Measurements from ENCODE around the gene ITPR1.

ITPR1 gene

DNA sequence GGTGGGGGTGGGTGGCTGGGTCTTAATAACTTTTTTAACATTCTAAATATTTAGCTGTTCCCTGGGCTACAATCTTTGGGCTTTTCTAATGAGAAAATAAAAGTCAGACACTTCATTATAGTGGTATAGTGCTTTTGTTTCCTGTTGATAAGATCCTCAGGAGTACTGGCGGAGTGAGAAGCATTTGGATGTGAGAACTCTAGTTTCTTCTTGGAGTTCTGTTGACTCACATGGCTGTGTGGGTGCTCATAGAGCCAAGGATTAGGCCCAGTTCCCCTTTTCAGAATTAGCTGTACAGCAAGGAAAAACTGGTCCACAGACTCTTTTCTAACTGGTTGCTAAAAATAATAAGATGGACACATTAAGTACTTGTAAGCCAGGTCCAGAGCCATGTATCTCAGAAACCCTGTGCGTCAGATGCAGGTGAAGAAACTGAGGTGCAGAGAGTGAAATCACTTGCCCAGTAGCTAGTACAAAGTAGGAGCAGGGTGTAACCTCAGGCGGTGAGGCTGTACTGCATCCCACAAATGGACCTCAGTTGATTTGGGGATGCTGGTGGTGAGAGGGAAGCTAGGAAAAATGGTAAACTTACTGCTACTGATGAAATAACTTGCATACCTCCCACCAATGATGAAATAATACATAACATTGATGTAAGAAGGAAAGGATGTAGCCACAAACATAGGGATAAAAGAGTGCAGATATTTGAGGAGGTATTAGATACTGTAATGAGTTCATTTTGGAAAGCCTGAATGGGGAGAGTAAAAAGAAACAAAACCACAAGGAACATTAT lies 2.3 kb downstream of the ITPR1 start:
- H3K27ac Mint-ChIP-seq = peak overlapping the region; percentile 87
- H3K36me3 Mint-ChIP-seq (ENCODE audit: low read depth) = peaks cover 15% of the 10 kb centered on the region
- H3K4me1 Mint-ChIP-seq (ENCODE audit: low read depth) = peaks cover 49% of the 10 kb centered on the region
- intact Hi-C loops (cut with micrococcal nuclease) = no loop called here
- no peaks in the 10 kb centered on the region for H3K9me3 Mint-ChIP-seq
- peak overlapping the region; percentile 87 for H3K4me3 Mint-ChIP-seq
- peaks cover 4% of the 10 kb centered on the region for H3K27me3 Mint-ChIP-seq

DNA sequence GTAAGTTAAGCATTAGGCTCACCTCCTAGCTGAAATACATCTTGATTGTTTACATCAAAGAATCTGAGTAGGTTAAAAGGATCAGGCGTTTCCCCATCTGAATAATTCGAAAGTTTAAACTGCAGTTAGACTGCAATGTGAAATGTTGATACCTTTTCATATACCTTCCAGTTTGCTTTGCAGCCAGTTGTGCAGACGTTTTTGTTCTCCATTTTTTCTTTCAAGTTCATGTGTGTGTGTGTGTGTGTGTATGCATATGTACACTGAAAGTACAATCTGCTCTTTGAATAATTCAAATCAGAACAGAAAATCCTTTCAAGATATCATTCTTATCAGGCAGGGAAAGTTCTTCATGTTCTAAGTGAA lies 2.9 kb downstream of the ITPR1 start:
- intact Hi-C loops (cut with micrococcal nuclease) = no loop called here
- Mint-ChIP-seq H3K36me3 (ENCODE audit: low read depth) (peaks cover 15% of the 10 kb centered on the region), H3K4me3 (no peak overlapping the region), H3K9me3 (no peaks in the 10 kb centered on the region), H3K4me1 (ENCODE audit: low read depth) (peaks cover 46% of the 10 kb centered on the region), H3K27ac (peak overlapping the region; percentile 87), H3K27me3 (peaks cover 3% of the 10 kb centered on the region)

DNA sequence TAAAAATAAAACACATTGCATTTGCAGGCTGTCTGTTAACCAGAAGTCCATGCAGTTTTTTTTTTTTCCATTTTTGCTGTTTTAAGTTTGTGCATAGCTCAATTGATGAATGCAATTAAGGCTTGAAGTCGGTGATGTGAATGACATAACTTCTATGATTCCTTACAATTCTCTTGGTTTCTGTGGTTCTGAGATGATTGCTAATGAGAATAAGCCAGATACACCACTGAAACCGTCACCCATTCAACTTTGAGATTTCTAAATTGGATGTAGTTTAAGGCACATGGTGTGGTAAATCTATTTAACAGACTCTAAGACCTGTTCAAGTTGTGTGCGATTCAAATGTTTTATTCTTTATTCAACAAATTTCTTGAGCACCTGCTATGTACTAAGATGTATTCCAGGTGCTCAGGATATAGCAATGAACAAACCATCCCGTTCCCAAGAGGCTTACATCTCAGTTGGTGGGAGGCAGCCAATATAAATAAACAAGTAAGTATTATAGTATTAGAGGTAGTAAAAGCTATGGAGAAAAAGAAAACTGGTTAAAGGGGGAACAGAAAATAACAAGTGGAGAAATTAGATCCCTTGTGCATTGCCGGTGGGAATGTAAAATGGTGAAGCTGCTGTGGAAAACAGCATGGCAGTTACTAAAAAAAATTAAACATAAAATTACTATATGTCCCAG lies 4.0 kb downstream of the ITPR1 start:
- Mint-ChIP-seq H3K4me3 (no peak overlapping the region), H3K9me3 (no peaks in the 10 kb centered on the region), H3K27me3 (no peaks in the 10 kb centered on the region), H3K36me3 (ENCODE audit: low read depth) (peaks cover 15% of the 10 kb centered on the region), H3K4me1 (ENCODE audit: low read depth) (peaks cover 43% of the 10 kb centered on the region), H3K27ac (no peak overlapping the region)
- intact Hi-C loops (cut with micrococcal nuclease) = no loop called here

DNA sequence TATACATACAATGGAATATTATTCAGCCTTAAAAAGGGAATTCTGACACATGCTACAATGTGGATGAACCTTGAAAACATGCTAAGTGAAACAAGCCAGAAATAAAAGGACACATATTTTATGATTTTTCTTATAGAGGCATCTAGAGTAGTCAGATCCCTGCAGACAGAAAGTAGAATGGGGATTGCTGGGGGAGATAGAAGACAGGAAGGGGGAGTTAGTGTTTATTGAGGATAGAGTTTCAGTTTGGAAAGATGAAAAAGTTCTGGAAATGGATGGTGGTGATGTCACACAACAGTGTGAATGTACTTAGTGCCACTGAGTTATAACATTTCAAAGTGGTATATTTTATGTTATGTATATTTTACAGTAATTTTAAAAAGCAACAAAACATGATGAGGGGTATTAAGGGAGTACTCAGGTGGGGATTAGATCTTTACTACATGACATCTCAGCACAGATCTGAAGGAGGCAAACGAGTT lies 4.7 kb downstream of the ITPR1 start:
- Mint-ChIP-seq H3K4me3 (no peak overlapping the region), H3K36me3 (ENCODE audit: low read depth) (peaks cover 15% of the 10 kb centered on the region), H3K4me1 (ENCODE audit: low read depth) (peaks cover 46% of the 10 kb centered on the region), H3K27me3 (no peaks in the 10 kb centered on the region), H3K9me3 (no peaks in the 10 kb centered on the region), H3K27ac (no peak overlapping the region)
- intact Hi-C loops (cut with micrococcal nuclease) = no loop called here

DNA sequence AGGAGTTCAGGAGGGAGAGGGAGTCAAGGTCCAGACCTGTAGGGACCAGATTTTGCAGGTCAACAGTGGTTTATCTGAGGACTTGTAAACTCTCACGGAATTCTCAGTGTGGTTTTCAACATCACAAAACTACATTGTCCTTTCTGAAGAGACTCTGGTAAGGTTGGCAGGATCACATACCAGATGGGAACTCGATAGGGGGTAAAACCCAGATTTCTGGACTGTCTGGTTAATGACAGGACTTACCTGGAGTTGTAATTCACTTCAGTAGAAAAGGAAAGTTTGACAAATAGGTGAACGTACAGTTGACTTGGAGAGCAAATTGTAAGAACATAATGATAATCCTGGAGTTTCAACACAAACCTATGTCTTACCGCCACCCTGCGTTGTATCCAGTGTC lies 5.3 kb downstream of the ITPR1 start:
- Mint-ChIP-seq H3K36me3 (ENCODE audit: low read depth) (peaks cover 14% of the 10 kb centered on the region), H3K27ac (no peak overlapping the region), H3K27me3 (no peaks in the 10 kb centered on the region), H3K4me3 (no peak overlapping the region), H3K4me1 (ENCODE audit: low read depth) (peaks cover 52% of the 10 kb centered on the region), H3K9me3 (no peaks in the 10 kb centered on the region)
- intact Hi-C loops (cut with micrococcal nuclease) = no loop called here

DNA sequence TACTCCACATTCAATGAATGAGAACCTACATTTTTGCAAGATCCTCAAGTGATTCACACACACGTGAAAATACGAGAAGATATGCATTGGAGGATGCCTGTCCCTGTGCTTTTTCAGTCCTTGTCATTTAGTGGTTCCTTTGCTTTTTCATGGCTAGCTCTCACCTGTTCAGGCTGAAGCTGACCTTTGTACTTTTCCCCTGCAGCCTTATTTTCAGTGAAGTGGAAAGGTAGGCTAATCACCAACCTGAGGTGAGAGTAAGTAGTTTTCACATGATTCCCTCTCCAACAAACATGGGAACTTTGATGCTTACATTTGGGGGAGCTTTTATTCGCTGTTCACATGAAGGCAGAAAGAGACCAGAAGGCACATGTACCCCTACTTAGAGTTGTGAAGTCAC lies 8.3 kb downstream of the ITPR1 start:
- Mint-ChIP-seq H3K9me3 (no peaks in the 10 kb centered on the region), H3K4me3 (no peak overlapping the region), H3K27me3 (no peaks in the 10 kb centered on the region), H3K36me3 (ENCODE audit: low read depth) (peaks cover 11% of the 10 kb centered on the region), H3K27ac (no peak overlapping the region), H3K4me1 (ENCODE audit: low read depth) (peaks cover 51% of the 10 kb centered on the region)
- intact Hi-C loops (cut with micrococcal nuclease) = no loop called here

DNA sequence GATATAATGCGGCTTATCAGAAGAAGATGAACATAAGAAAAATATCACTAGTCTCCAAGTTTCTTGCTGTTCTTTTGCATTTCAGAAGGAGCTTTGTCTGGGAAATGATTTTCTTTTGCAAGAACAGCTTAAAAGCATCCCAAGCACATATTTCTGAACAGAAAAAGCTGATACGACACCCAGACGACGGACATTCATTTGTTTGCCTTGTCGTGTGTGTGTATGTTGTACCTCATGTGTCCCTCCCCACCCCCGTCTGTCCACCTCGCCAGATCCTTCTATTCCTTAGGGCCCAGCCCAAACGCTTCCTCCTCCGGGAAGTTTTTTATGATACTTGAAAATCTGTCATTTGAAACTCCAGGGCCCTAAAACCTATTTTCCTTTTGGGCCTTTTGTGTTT lies 8.8 kb downstream of the ITPR1 start:
- peaks cover 11% of the 10 kb centered on the region for H3K36me3 Mint-ChIP-seq (ENCODE audit: low read depth)
- H3K27me3 Mint-ChIP-seq = no peaks in the 10 kb centered on the region
- no peaks in the 10 kb centered on the region for H3K9me3 Mint-ChIP-seq
- H3K4me1 Mint-ChIP-seq (ENCODE audit: low read depth) = peaks cover 50% of the 10 kb centered on the region
- H3K4me3 Mint-ChIP-seq = no peak overlapping the region
- intact Hi-C loops (cut with micrococcal nuclease) = no loop called here
- H3K27ac Mint-ChIP-seq = no peak overlapping the region

DNA sequence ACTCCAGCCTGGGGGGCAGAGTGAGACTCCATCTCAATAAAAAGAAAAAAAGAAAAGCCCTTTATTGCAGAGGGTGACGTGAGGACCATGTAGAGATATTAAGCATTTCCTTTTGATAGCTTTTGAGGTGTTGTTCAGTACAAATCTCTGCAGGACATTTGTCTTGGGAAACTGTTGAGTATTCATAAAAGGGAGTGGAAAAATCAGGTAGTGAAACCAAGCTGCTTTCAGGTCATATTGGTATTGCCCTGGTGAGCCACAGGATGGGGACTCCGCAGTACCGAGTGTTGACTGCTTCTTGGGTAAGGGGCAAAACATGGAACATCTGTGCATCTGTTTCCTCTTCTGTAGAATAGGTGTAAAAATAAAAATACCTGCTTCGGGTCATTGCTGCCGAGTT lies 9.9 kb downstream of the ITPR1 start:
- Mint-ChIP-seq H3K9me3 (no peaks in the 10 kb centered on the region), H3K4me3 (no peak overlapping the region), H3K27me3 (no peaks in the 10 kb centered on the region), H3K36me3 (ENCODE audit: low read depth) (peaks cover 5% of the 10 kb centered on the region), H3K4me1 (ENCODE audit: low read depth) (peaks cover 56% of the 10 kb centered on the region), H3K27ac (no peak overlapping the region)
- intact Hi-C loops (cut with micrococcal nuclease) = loop anchor here (1.0 kb wide), 1 partner anchor 14 kb away; no protein-coding TSS in a partner anchor

DNA sequence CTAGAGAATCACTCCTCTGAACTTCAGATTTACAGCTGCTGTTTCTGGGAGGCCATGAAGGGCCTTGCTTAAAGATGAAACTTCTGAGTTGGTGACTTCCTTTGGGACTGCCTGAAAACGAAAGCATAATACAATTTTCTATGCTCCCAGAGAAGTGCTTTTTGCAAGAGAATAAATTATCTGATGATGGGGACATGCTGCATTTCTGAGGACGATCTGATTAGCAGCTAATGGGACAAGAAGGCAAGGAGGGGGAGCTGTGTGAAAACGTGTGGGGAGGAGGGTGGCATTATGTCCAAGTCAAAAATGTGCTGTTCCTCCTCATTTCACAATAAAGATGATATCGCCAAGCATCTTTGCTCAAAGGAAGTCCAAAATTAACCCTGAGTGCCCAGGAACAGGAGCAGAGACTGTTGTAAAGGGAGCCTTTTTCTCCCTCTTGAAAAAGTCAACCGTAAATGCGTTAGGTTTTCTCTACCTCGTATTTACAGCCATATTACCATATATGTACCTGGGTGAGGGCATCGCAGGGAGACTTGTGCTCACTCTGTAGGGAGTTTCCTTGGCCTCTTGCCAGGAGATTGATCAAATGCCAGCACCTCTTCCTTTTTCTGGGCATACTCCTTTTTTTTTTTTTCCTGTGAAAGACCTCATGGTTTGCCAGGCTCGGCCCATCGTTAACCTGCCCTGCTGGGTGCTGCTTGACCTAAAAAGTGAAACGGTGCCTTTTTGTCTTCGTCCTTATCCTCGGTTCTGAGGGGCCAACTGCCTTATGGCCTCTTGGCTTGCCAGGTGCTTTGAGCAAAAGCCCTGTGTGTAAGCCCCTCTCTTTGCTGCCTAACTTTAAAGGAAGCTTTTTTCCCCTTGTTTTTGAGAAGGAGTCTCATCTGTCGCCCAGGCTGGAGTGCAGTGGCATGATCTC lies 11.5 kb downstream of the ITPR1 start:
- H3K27ac Mint-ChIP-seq = peak overlapping the region; percentile 40
- peaks cover 8% of the 10 kb centered on the region for H3K36me3 Mint-ChIP-seq (ENCODE audit: low read depth)
- peaks cover 51% of the 10 kb centered on the region for H3K4me1 Mint-ChIP-seq (ENCODE audit: low read depth)
- intact Hi-C loops (cut with micrococcal nuclease) = loop anchor here (5.0 kb wide), 1 partner anchor 83 kb away; no protein-coding TSS in a partner anchor
- no peaks in the 10 kb centered on the region for H3K27me3 Mint-ChIP-seq
- H3K9me3 Mint-ChIP-seq = no peaks in the 10 kb centered on the region
- peak overlapping the region; percentile 18 for H3K4me3 Mint-ChIP-seq

DNA sequence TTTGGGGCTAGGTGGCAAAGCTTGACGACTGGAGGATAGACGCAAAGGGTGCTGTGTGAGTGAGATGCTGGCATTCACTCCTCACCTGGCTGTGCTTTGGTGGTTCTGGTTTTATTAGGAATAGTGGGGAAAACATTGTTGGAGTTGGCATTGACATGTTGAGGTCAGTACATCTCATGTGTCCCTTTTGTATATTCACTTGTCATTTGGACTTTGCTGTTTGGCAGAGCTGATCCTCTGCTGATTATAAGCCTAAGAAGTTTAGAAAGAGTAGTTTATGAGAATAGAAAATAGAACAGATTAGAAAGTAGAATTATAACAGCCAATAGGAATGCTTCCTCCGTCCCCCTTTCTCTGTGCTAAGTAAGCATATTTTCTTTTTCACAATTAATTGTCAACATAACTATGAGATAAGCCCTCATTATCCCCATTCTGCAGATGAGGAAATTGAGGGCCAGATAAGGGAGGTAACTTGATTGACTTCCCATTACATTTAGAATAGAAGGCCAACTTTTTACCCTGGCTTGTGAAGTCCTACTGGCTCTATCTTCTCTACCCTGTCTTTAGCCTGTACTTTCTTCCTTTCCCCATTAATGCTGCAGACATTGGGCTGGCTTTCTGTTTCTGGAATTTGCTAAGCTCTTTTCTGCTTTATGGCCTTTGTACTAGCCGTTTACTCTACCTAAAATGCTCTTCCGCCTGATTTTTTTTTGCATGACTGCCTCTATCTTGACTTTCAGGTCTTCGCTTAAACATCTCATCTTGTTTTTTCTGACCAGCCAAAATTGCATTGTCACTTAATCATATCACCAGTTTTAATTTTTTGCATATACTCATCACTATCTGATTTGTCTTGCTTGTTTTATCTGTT lies 12.8 kb downstream of the ITPR1 start:
- H3K36me3 Mint-ChIP-seq (ENCODE audit: low read depth) = peaks cover 16% of the 10 kb centered on the region
- no peaks in the 10 kb centered on the region for H3K27me3 Mint-ChIP-seq
- no peak overlapping the region for H3K4me3 Mint-ChIP-seq
- peak overlapping the region; percentile 40 for H3K27ac Mint-ChIP-seq
- H3K4me1 Mint-ChIP-seq (ENCODE audit: low read depth) = peaks cover 56% of the 10 kb centered on the region
- intact Hi-C loops (cut with micrococcal nuclease) = loop anchor here (5.0 kb wide), 1 partner anchor 81 kb away; no protein-coding TSS in a partner anchor
- no peaks in the 10 kb centered on the region for H3K9me3 Mint-ChIP-seq

DNA sequence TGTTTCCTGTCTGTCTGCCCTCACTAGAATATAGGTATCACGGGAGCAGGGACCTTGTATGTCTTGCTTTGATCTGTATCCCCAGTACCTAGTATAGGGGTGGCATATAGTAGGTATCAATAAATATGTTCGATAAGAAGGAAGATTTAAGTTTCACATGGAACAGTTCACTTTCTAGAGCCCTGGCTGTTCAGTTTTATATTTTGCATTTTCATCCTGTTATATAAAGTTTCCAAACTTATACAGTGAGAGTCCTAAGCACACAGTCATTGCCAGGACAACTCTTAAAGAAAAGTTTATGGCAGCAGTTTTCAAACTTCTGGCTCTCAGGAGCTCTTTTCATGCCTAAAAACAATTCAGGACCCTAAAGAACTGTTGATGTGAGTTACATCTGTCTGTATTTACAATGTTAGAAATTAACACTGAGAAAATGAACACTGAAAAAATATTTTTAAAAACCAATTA lies 13.4 kb downstream of the ITPR1 start:
- intact Hi-C loops (cut with micrococcal nuclease) = loop anchor here (5.0 kb wide), 1 partner anchor 81 kb away; no protein-coding TSS in a partner anchor
- peak overlapping the region; percentile 40 for H3K27ac Mint-ChIP-seq
- no peak overlapping the region for H3K4me3 Mint-ChIP-seq
- H3K36me3 Mint-ChIP-seq (ENCODE audit: low read depth) = peaks cover 16% of the 10 kb centered on the region
- no peaks in the 10 kb centered on the region for H3K9me3 Mint-ChIP-seq
- H3K27me3 Mint-ChIP-seq = no peaks in the 10 kb centered on the region
- peaks cover 57% of the 10 kb centered on the region for H3K4me1 Mint-ChIP-seq (ENCODE audit: low read depth)

DNA sequence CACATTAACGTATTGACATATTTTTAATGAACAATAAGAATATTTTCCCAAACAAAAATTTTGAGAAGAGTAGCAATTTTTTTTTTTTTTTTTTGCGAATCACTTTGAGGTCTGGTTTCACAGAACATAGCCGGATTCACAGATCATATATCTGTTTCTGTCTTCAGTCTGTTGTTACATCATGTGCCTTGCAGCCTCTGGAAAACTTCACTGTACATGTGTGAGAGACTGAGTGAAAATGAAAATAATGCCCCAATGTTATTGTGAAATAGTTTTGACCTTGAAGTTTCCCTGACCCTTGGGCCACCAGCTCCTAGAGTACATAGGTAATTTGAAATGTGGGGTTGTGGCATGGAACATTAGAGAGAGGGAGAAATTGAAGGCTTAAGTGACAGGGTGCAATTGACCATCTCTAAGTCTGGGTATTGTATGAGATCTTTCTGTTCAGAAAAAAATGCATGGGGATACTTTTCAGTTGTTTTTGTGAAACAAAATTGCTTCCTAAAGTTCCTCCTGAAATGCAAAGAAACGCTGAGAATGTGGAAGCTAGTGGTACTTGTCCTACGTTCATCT lies 14.0 kb downstream of the ITPR1 start:
- intact Hi-C loops (cut with micrococcal nuclease) = loop anchor here (5.0 kb wide), 1 partner anchor 80 kb away; no protein-coding TSS in a partner anchor
- H3K27me3 Mint-ChIP-seq = no peaks in the 10 kb centered on the region
- H3K4me3 Mint-ChIP-seq = no peak overlapping the region
- H3K9me3 Mint-ChIP-seq = no peaks in the 10 kb centered on the region
- peak overlapping the region; percentile 56 for H3K27ac Mint-ChIP-seq
- H3K4me1 Mint-ChIP-seq (ENCODE audit: low read depth) = peaks cover 57% of the 10 kb centered on the region
- peaks cover 16% of the 10 kb centered on the region for H3K36me3 Mint-ChIP-seq (ENCODE audit: low read depth)

Data from dendritic cell treated with granulocyte-macrophage colony-stimulating factor and Interleukin-4, amounts not matched to agents 40 ng/mL and 50 ng/mL, for 4 days (primary cell).